CD4-positive, alpha-beta memory T cell (primary cell): ENCODE results near the gene MANF. TPM values are rescaled to one million over a fixed set of nuclear protein-coding genes. Genes with fewer than 3 reads are reported as not detected.

ENCODE experiments used
- CTCF ChIA-PET: fragments of 350-600 bp; sonication (Branson Sonifier 250); formaldehyde crosslinking; loops from one replicate; lab custom pipeline; 2021; ENCODE audit warnings: inconsistent platforms; ENCODE audit not compliant: partially characterized antibody; lab: Charles Lee
- POLR2A ChIA-PET: fragments of 350-600 bp; sonication (Branson Sonifier 250); formaldehyde crosslinking; loops from one replicate; lab custom pipeline; 2021; ENCODE audit not compliant: partially characterized antibody; lab: Charles Lee
- DNase-seq, 5 donors: peaks; one replicate each; pipeline versions ENCODE4 v3.0.0 to v3.0.0-alpha.2; 2020 to 2022; ENCODE audit warnings: mixed read lengths in 1 of 5
- H3K27ac ChIP-seq: one replicate; pipeline ENCODE4 v1.7.0; 2013; ENCODE audit warnings: low read depth, low read length
- H3K27me3 ChIP-seq: 2 replicates; pipeline ENCODE4 v1.7.0; 2013; ENCODE audit warnings: mild to moderate bottlenecking, low read length, moderate library complexity; ENCODE audit not compliant: insufficient read depth
- H3K36me3 ChIP-seq: 2 replicates; pipeline ENCODE4 v1.7.0; 2013; ENCODE audit warnings: mild to moderate bottlenecking, low read length, moderate library complexity; ENCODE audit not compliant: insufficient read depth
- H3K4me1 ChIP-seq: 2 replicates; pipeline ENCODE4 v1.7.0; 2013; ENCODE audit warnings: mild to moderate bottlenecking, low read length, moderate library complexity; ENCODE audit not compliant: insufficient read depth
- H3K4me3 ChIP-seq, 2 donors: one replicate each; pipeline ENCODE4 v1.7.0; 2013; ENCODE audit warnings: low read length in 2 of 2, mild to moderate bottlenecking in 1 of 2
- H3K9me3 ChIP-seq, 2 donors: one replicate each; pipeline ENCODE4 v1.7.0; 2013; ENCODE audit warnings: low read length in 2 of 2, control low read depth in 1 of 2; ENCODE audit not compliant: control insufficient read depth in 1 of 2
- H3K27ac Mint-ChIP-seq, 7 donors: one replicate each; pipeline ENCODE4 v1.8.0; 2020 to 2021; ENCODE audit warnings: mixed read lengths in 7 of 7, mild to moderate bottlenecking in 6 of 7, inconsistent platforms in 3 of 7, moderate library complexity in 3 of 7
- H3K27me3 Mint-ChIP-seq, 2 donors: one replicate each; pipeline ENCODE4 v1.8.0; 2020 to 2021; ENCODE audit warnings: mixed read lengths in 2 of 2
- H3K36me3 Mint-ChIP-seq, 2 donors: one replicate each; pipeline ENCODE4 v1.8.0; 2020 to 2021; ENCODE audit warnings: mixed read lengths in 2 of 2, inconsistent platforms in 1 of 2, mild to moderate bottlenecking in 1 of 2
- H3K4me1 Mint-ChIP-seq, 4 donors: one replicate each; pipeline ENCODE4 v1.8.0; 2020 to 2021; ENCODE audit warnings: mixed read lengths in 4 of 4, mild to moderate bottlenecking in 1 of 4
- H3K4me3 Mint-ChIP-seq, 8 donors: one replicate each; pipeline ENCODE4 v1.8.0; 2020 to 2021; ENCODE audit warnings: mixed read lengths in 8 of 8, mild to moderate bottlenecking in 7 of 8, moderate library complexity in 6 of 8, inconsistent platforms in 3 of 8
- H3K9me3 Mint-ChIP-seq, 8 donors: one replicate each; pipeline ENCODE4 v1.8.0; 2020 to 2021; ENCODE audit warnings: mixed read lengths in 8 of 8, mild to moderate bottlenecking in 5 of 8, inconsistent platforms in 3 of 8, moderate library complexity in 1 of 8
- intact Hi-C: fragments of 100-400 bp; cut with micrococcal nuclease; formaldehyde crosslinking; loops from one replicate; pipeline ENCODE4 v1.15.1; 2023
- polyA plus RNA-seq, 2 donors: library from polyadenylated mRNA; unstranded; fragments of 300-500 nt; fragmentation: Illumina TruSeq; gene quantifications; one replicate each; pipeline ENCODE4 v1.2.3, GENCODE V29; 2021
- total RNA-seq, 2 experiments: library from RNA; stranded (reverse); gene quantifications; one replicate each; pipeline ENCODE4 v1.2.3, GENCODE V29; 2021

The MANF gene
- total and polyA plus RNA-seq, 4 experiments from 2014 or later: 39.0 to 79.0 (median 69.4) TPM

GRCh38 chr3:51392355-51393133, 7.5 kb downstream of the MANF start:
- Histone ChIP-seq H3K4me1 (peaks cover 68% of the 10 kb centered on the region), H3K27ac (peak overlapping the region; percentile 79), H3K4me3 (peak overlapping the region in 1 of 2 donors; percentile 57), H3K27me3 (no peaks in the 10 kb centered on the region), H3K9me3 (no peaks in the 10 kb centered on the region), H3K36me3 (peaks cover 53% of the 10 kb centered on the region)
- DNase-seq: peak in 1 of 5 donors; percentile 38
- intact Hi-C loops: no loop called here
- peak overlapping the region in 6 of 7 donors; percentile 61 to 97 (median 80) for H3K27ac Mint-ChIP-seq
- H3K9me3 Mint-ChIP-seq: no peaks in the 10 kb centered on the region
- peaks cover 36 to 76% (median 61%) of the 10 kb centered on the region in 4 donors for H3K4me1 Mint-ChIP-seq
- ChIA-PET POLR2A (interaction anchor here (0.7 to 3.2 kb wide), 8 partner anchors 7 to 283 kb away, joined by 3 to 15 read pairs (median 4); partner anchors contain the start of genes DCAF1 and MANF), CTCF (interaction anchor here (1.0 to 1.4 kb wide), 3 partner anchors 42 to 293 kb away, joined by 3 read pairs; no protein-coding TSS in a partner anchor)
- H3K4me3 Mint-ChIP-seq: peak overlapping the region; percentile 58 to 91 (median 63)
- peaks cover 43 to 68% of the 10 kb centered on the region in 2 donors for H3K36me3 Mint-ChIP-seq
- no peaks in the 10 kb centered on the region for H3K27me3 Mint-ChIP-seq

GRCh38 chr3:51393134-51393495, 8.0 kb downstream of the MANF start:
- no peaks in the 10 kb centered on the region for H3K27me3 Mint-ChIP-seq
- peaks cover 68% of the 10 kb centered on the region for H3K4me1 ChIP-seq
- peak overlapping the region; percentile 79 for H3K27ac ChIP-seq
- peaks cover 31 to 71% (median 56%) of the 10 kb centered on the region in 4 donors for H3K4me1 Mint-ChIP-seq
- ChIA-PET POLR2A (interaction anchor here (1.4 to 3.2 kb wide), 3 partner anchors 8 to 107 kb away, joined by 3 to 15 read pairs (median 8); partner anchors contain the start of genes DCAF1 and MANF), CTCF (interaction anchor here (1.3 to 1.4 kb wide), 2 partner anchors 109 to 293 kb away, joined by 3 read pairs; no protein-coding TSS in a partner anchor)
- H3K9me3 ChIP-seq: no peaks in the 10 kb centered on the region
- no peak overlapping the region for H3K4me3 ChIP-seq
- H3K9me3 Mint-ChIP-seq: no peaks in the 10 kb centered on the region
- peaks cover 39 to 65% of the 10 kb centered on the region in 2 donors for H3K36me3 Mint-ChIP-seq
- H3K4me3 Mint-ChIP-seq: peak overlapping the region in 6 of 8 donors; percentile 6 to 63 (median 58)
- intact Hi-C loops: no loop called here
- no peaks in the 10 kb centered on the region for H3K27me3 ChIP-seq
- H3K36me3 ChIP-seq: peaks cover 54% of the 10 kb centered on the region
- DNase-seq: no peak
- peak overlapping the region in 6 of 7 donors; percentile 31 to 97 (median 76) for H3K27ac Mint-ChIP-seq

GRCh38 chr3:51393564-51393963, 8.5 kb downstream of the MANF start:
- H3K4me3 Mint-ChIP-seq: peak overlapping the region in 4 of 8 donors; percentile 6 to 58 (median 50)

GRCh38 chr3:51394541-51394940, 9.4 kb downstream of the MANF start:
- H3K9me3 Mint-ChIP-seq: no peaks in the 10 kb centered on the region
- intact Hi-C loops: no loop called here
- Histone ChIP-seq H3K36me3 (peaks cover 67% of the 10 kb centered on the region), H3K4me3 (no peak overlapping the region), H3K9me3 (no peaks in the 10 kb centered on the region), H3K27ac (peak overlapping the region; percentile 7), H3K27me3 (no peaks in the 10 kb centered on the region), H3K4me1 (peaks cover 63% of the 10 kb centered on the region)
- peaks cover 32 to 63% of the 10 kb centered on the region in 2 donors for H3K36me3 Mint-ChIP-seq
- CTCF ChIA-PET: interaction anchor here (0.9 kb wide), 1 partner anchor 9 kb away, joined by 3 read pairs; the partner anchor contains the start of gene MANF
- no peak for DNase-seq
- no peaks in the 10 kb centered on the region for H3K27me3 Mint-ChIP-seq
- H3K4me3 Mint-ChIP-seq: peak overlapping the region in 5 of 8 donors; percentile 28 to 68 (median 52)
- peaks cover 28 to 61% (median 48%) of the 10 kb centered on the region in 4 donors for H3K4me1 Mint-ChIP-seq
- POLR2A ChIA-PET: interaction anchor here (0.5 to 3.2 kb wide), 2 partner anchors 9 to 826 kb away, joined by 3 to 15 read pairs; partner anchors contain the start of gene MANF
- H3K27ac Mint-ChIP-seq: peak overlapping the region in 6 of 7 donors; percentile 18 to 89 (median 82)

More at GRCh38 chr3:51393564-51393963, 8.5 kb downstream of the MANF start:
- Histone ChIP-seq H3K9me3 (no peaks in the 10 kb centered on the region), H3K4me1 (peaks cover 68% of the 10 kb centered on the region), H3K36me3 (peaks cover 57% of the 10 kb centered on the region), H3K4me3 (no peak overlapping the region), H3K27ac (no peak overlapping the region), H3K27me3 (no peaks in the 10 kb centered on the region)
- H3K27me3 Mint-ChIP-seq: no peaks in the 10 kb centered on the region
- peaks cover 38 to 64% of the 10 kb centered on the region in 2 donors for H3K36me3 Mint-ChIP-seq
- ChIA-PET POLR2A (interaction anchor here (1.4 to 3.2 kb wide), 3 partner anchors 8 to 106 kb away, joined by 3 to 15 read pairs (median 8); partner anchors contain the start of genes DCAF1 and MANF), CTCF (interaction anchor here (1.3 kb wide), 1 partner anchor 108 kb away, joined by 3 read pairs; no protein-coding TSS in a partner anchor)
- H3K27ac Mint-ChIP-seq: peak overlapping the region in 4 of 7 donors; percentile 74 to 89 (median 86)
- no peaks in the 10 kb centered on the region for H3K9me3 Mint-ChIP-seq
- intact Hi-C loops: no loop called here
- DNase-seq: no peak
- H3K4me1 Mint-ChIP-seq: peaks cover 31 to 67% (median 54%) of the 10 kb centered on the region in 4 donors

- Mint-ChIP-seq H3K36me3 (peaks cover 36 to 69% of the 10 kb centered on the region in 2 donors), H3K4me3 (no peak overlapping the region), H3K27me3 (no peaks in the 10 kb centered on the region), H3K27ac (peak overlapping the region; percentile 66 to 88 (median 85)), H3K9me3 (no peaks in the 10 kb centered on the region), H3K4me1 (peaks cover 25 to 59% (median 43%) of the 10 kb centered on the region in 4 donors)
- Histone ChIP-seq H3K4me3 (no peak overlapping the region), H3K27ac (no peak overlapping the region), H3K4me1 (peaks cover 52% of the 10 kb centered on the region), H3K36me3 (peaks cover 73% of the 10 kb centered on the region), H3K9me3 (no peaks in the 10 kb centered on the region), H3K27me3 (no peaks in the 10 kb centered on the region)
- no peak for DNase-seq
- POLR2A ChIA-PET: interaction anchor here (1.2 to 3.2 kb wide), 2 partner anchors 11 to 104 kb away, joined by 3 to 15 read pairs; partner anchors contain the start of genes DCAF1 and MANF
- intact Hi-C loops: no loop called here
- CTCF ChIA-PET: no interaction called here
These were observed 10.6 kb downstream of the MANF start for GRCh38 chr3:51395493-51396213.

- POLR2A ChIA-PET: interaction anchor here (1.2 to 1.4 kb wide), 3 partner anchors 11 to 103 kb away, joined by 3 to 6 read pairs (median 4); partner anchors contain the start of genes DCAF1 and MANF
- H3K9me3 Mint-ChIP-seq: no peaks in the 10 kb centered on the region
- intact Hi-C loops: no loop called here
- Histone ChIP-seq H3K36me3 (peaks cover 77% of the 10 kb centered on the region), H3K27ac (peak overlapping the region; percentile 34), H3K27me3 (no peaks in the 10 kb centered on the region), H3K4me3 (no peak overlapping the region), H3K9me3 (no peaks in the 10 kb centered on the region), H3K4me1 (peaks cover 50% of the 10 kb centered on the region)
- H3K27ac Mint-ChIP-seq: peak overlapping the region; percentile 19 to 88 (median 59)
- H3K4me3 Mint-ChIP-seq: peak overlapping the region in 1 of 8 donors; percentile 11
- no peak for DNase-seq
- peaks cover 25 to 56% (median 41%) of the 10 kb centered on the region in 4 donors for H3K4me1 Mint-ChIP-seq
- peaks cover 36 to 72% of the 10 kb centered on the region in 2 donors for H3K36me3 Mint-ChIP-seq
- CTCF ChIA-PET: no interaction called here
- H3K27me3 Mint-ChIP-seq: no peaks in the 10 kb centered on the region
These were observed 11.3 kb downstream of the MANF start for GRCh38 chr3:51396401-51396800.
